HG02571 (cell line): ENCODE measurements around the gene GMDS.

ENCODE experiments used
- ATAC-seq: cut with Tn5 transposase; IDR thresholded peaks from one replicate; pipeline ENCODE4 v1.9.1; 2021; ENCODE audit warnings: mild to moderate bottlenecking, moderate library complexity; ENCODE audit not compliant: unreplicated experiment

Gene GMDS

DNA sequence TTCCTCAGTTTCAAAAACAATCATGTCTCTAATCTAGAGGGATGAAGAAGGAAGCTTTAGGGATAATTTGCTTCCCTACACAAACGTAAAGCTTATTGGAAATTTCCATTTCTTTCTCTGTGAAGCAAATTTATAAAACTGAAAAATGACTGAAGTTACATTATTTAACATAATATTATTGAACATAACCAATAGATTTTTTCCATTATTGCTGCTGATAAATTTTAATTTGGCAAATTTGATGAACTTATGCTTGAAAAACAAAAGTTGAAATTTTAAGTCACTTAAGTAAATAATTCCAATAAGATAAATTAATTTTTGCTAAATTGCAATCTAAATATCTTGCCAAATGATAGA is 140.9 kb downstream of the GMDS start:
- ATAC-seq = no peak

DNA sequence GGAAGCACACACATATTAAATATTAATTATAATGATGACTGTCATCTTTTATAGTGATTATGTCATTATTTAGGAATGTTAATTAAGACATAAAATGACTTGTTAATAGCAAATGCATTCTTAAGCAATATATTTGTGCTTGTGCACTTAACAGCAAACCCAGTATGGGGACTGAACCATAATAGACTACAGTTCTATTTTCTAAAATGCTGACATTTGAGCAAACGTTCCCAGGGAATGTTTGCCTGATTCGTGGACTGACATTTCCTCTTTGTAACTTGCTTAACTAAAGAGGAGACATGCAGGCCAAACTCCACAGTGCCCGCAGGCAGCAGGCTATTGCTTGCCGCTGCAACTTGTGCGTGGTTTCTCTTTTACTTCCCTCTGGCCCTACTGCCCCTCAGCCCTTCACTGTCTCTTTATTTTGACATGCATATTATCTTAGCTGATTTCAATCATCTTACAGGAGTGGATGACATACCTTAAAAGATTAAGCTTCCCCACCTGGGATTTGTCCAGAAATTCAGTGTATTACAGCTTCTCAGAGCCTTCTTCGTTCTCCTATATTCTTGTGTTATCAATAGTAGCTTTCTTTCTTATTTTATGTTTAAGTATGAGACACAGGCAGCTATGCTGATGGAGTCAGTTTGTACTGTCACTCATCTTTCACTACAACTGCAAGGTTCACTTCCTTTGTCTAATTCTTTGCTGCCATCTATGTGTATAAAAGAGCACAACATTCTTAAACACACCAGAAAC is 141.5 kb downstream of the GMDS start:
- ATAC-seq = no peak

DNA sequence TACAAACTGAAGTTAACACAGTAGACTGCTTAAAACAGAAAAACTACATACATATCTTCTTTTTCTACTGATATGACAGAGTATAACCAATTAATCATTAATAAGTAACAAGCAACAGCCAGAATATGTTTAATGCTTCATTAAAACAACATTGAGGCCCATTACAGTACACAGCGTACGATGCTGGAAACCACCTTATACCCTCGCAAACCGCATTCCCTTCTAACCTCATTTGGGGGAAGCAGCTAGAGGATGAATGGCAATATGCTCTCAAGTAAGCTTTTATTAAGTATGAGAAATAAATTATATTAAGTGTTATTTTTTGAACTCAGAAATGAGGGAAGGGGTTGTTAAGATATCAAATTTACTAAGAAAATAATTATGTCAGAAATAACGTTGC is 142.4 kb downstream of the GMDS start:
- ATAC-seq = no peak

DNA sequence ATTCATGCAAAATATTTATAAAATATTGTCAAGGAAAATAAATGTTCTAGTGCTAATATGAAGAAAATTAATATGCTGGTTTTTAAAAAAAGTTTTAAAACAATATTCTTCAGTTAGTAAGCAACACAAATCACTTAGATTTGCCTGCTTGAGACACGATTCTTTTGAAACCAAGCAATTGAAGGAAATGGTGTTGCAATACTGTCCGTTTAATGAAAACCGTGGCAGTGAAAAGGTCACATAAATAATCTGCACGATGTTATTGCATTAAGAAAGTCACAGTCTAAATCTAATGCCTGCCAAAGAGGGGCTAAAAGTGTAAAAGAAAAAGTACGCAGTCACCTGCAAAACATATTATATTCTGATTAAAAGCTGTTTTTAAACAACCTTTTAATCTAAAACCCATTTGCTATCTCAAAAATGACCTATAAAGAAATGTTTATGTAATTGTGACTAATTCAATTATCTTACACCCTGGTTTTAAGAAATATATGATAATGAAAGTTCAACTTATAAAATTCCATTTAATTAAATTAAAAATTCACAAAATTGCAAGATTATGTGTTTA is 143.0 kb downstream of the GMDS start:
- no peak for ATAC-seq

DNA sequence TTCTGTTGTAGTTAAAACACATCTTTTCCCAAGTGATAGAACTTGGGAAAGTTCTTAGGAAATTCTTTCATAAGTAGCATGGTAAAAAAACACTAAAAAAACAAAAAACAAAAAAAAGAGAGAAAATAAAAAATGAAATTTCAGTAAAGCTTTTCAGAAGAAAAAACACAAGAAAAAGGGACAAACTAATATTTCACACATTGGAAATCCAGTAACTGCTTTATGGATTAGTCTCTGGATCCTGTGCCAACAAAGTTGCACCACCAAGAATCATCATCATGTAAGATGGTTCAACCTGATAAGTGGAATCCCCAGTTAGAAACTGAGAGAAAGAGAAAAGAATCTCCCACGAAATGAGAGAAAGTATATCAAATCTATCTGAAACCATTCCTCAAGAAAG is 144.2 kb downstream of the GMDS start:
- no peak for ATAC-seq

DNA sequence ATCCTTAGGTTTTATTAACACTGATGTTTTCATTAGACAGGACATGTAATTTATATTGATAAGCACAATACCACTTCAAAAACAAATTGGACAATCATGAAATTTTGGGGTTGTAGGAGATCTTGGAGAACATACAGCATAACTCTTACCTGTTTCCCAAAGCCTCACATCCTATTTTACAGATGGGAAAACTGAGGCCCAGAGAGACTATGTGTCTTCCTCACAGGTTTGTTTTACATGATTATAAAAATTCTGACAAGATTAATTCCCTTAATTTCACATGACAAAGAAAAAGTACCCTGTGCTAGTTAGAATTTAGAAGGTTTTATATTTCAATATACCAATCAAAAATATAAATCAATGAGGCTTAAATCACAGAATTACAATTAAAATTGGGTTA is 145.5 kb downstream of the GMDS start:
- no peak for ATAC-seq

DNA sequence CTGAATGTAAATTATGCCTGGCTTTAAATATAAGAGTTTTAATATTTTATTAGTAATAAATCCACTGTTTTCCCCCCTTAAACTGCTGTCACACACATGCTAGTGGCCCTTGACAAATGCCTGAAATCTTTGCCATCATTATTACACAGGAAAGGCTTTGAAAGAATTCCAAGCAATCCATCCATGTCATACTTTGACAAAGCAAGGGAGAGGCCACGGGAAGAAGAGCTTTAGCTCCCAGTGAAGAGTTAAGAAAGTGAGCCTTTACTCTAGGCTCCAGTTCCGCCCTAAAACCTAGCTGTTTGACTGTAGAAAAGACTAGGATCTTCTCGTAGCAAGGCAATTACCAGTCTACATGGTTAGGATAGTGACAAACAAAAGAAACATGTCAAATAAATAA is 147.9 kb downstream of the GMDS start:
- no peak for ATAC-seq

DNA sequence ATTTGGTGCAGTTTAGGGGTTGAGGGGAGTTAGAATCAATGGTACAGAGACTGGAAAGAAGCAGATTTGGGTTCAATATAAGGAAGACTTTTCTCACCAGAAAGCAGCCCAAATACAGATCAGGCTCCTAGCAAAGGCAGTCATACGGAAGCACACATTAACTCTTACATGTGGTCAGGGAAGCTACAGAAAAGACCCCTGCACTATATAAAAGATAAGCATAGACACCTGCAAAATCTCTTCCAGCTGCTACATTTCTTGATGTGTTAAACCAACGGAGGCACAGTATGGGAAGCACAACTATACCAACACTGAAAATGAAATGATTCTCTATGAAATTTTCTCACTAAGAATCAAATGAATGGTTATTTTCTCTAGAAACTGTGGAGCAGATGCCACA is 150.8 kb downstream of the GMDS start:
- ATAC-seq = no peak

DNA sequence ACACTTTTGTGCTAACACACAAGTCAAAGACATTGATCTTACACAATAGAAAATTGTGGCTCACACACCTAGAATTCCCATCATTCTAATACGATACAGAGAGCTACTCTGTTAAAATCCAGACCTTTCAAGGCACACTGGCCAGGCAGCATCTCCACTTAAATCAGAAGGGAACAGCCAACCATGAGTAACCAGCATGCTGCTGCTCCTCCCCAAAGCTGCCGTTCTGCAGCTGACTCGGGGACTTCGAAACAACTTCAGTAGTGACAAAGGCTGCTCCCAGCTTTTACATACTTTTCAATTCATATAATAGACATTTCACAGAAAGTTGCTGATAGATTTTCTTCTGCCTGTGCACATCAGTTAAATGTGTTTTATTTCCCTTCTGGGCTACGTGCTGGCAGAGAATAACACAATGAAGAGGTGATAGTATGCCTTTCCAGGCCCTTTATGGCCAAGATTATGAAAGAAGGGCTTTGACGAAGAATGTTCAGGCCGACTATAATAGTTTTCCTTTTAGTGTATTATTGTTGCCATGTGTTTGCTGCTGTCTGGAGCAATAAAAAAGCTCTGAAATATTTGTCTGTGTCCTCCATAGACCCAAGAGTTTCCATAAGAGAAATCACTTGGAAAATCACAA is 159.0 kb downstream of the GMDS start:
- no peak for ATAC-seq

DNA sequence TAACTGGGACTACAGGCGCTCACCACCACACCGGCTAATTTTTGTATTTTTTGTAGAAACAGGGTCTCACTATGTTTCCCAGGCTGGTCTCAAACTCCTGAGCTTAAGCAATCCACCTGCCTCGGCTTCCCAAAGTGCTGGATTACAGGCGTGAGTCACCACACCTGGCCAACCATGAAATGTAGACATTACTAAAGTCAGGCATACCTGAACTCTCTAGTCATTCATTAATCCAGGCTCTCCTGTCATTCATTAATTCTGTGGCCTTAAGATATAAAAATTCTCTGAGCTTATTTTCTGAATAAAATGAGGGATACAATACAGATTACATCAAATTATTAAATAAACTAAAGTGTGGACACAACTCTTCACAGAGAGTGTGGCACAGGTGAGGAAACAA is 159.7 kb downstream of the GMDS start:
- no peak for ATAC-seq

DNA sequence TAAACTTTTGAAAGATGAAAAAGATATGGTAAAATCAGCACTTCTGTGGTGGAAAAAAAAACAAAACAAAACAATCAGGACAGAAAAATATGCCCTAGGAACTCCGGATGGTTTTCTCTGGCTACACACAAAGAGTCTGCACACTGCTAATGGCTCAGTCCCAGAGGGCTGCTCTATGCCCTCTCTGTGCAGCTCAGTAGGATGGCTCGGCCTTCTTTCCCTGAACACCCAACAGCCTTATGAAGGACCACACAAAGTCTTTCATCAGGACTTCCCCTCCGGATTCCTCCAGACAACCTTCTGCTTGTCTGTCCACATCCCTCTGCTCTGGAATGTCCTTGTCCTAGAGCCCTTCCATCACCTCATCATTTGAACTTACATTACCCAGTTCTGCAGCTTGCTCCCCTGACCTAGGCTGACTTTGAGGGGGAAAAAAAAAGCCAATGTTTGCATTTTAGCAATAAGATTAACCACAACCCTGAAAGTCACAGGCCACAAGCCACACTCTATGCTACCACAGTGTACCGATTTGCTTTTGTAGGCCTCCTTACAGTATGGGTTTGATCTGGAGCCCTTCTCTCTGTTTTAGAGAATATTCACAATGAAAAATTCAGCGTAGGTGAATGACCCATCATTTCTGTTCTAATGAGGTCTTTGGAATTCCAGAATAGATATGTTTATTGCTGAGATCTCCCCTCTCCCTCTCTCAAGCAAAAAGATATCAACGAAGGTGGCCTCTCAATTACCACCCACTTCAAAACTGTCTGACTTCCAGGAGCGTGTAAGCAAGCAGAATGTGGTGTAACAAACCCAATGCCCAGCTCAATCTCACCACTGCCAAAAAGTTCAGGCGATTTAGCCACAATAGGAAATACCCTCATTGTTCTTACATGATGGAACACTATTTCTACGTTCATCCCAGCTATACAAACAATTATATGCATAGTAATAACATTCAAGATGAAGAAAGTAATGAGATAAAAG is 164.0 kb downstream of the GMDS start:
- ATAC-seq = peak; percentile 83

DNA sequence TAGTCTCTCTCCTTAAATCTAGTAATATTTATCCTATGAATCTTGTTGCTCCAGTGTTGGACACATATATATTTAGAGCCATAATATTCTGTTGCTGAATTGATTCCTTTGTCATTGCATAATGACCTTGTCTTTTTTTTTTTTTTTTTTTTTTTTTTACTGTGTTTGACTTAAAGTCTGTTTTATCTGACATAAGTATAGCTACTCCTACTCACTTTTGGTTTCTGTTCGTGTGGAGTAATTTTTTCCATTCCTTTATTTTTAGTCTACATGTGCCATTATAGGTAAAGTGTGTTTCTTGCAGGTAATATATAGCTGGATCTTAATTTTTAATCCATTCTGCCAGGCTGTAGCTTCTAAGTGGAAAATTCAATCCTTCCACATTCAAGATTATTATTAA is 166.5 kb downstream of the GMDS start:
- ATAC-seq = no peak

DNA sequence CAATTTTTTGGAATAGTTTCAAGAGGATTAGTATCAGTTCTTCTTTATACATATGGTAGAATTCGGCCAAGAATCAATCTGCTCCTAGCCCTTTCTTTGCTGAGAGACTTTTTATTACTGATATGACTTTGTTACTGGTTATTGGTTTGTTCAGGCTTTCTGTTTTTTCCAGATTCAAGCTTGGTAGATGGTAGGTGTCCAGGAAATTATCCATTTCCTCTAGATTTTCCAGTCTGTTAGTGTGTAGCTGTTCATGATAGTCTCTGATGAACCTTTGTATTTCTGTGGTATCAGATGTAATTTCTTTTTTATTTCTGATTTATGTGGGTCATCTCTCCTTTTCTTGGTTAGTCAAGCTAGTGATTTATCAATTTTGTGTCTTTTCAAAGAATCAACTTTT is 167.6 kb downstream of the GMDS start:
- no peak for ATAC-seq

DNA sequence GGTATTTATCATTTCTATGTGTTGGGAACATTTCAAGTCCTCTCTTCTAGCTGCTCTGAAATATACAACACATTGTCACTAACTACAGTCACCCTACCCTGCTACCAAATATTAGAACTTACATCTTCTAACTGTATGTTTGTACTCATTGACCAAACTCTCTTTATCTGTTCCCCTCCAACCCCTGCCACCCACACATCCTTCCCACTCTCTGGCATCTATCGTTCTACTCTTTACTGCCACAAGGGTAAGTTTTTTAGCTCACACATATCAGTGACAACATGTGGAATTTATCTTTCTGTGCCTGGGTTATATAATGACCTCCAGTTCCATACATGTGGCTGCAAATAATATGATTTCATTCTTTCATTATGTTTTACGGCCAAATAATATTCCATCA is 171.9 kb downstream of the GMDS start:
- ATAC-seq = no peak

DNA sequence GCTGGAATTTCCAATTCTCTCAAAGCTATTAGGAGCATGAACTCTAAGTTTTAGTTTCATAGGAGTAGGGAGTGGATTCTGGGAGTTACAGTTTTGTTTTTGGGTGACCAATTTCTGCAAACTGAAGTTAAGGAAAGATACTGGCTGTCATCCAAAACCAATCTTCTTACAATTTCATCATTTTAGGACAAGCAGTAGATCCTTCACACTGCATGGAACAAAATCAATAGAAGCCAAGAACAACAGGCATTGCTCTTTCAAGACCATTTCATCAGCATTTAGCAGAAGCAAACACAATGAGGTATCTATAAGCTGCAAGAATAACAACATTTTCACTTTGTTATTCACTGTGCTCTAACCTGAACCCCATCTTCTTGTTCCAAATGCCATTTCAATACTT is 173.0 kb downstream of the GMDS start:
- no peak for ATAC-seq

DNA sequence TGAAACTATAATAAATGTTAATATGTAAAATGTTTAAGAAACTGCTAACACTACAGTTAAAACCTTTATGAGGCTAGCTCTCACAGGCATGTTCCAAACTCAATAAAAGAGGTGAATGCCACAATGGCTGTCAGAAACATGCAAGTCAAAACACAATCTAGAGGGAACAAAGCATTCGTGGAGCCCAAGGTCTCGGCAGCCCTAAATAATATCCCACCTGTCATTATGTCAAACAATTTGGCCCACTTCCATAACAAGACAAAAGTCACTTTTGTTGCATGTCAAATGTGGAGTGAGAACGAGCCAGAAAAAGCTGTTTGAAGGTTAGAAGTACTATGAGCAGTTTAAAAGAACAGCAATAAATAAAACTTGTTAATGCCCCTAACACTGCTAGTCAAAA is 181.9 kb downstream of the GMDS start:
- ATAC-seq = no peak

DNA sequence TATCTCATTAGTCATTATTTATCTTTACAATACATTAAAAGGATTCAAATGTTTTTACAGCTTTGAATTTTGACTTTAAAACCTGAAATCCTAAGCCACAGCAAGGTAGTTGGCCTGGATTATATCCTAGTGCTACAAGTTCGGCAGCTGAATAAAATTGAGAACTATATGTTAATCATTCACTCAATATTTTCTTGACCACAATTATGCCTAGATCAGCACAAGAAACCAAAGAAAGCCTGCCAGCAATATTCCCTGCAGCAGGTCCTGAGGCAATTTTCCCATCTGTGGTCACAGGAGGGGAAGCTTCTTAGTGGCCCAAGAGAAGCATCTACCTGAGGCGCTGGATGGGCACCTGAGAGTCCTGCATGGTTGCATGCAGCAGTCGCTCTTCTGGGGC is 183.5 kb downstream of the GMDS start:
- ATAC-seq = no peak

DNA sequence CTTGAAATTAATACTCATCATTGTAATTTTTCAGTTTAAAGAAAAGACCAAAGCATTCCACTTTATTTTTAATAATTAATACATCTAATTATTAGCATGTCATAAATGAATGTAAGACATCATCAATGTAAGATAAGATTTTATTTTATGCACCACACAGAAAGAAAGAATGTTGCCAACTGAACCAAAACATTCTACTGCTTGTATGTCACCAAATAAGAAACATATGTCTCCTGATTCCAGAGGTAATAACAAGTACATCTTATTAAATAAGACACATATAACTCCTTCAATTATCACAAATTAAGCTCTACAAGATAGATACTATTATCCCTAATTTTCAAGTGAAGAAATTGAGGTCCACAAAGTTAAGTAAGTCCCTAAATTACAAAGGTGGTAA is 189.5 kb downstream of the GMDS start:
- ATAC-seq = no peak

DNA sequence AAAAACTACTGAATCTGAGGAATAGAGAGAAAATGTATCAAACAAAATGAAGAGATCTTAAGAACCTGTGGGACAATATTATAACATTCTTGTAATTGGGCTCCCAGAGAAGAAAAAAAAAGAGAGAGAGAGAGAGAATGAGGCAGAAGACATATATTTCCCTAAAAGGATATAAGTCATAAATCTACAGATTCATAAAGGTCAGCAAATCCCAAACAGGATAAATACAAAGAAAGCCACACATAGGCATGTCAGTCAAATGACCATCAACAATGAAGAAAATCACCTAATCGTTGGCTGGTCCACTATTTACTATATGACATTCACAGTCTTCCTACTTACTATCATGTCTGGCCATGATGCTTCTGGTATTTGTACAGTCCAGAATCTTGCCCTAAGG is 190.3 kb downstream of the GMDS start:
- no peak for ATAC-seq

DNA sequence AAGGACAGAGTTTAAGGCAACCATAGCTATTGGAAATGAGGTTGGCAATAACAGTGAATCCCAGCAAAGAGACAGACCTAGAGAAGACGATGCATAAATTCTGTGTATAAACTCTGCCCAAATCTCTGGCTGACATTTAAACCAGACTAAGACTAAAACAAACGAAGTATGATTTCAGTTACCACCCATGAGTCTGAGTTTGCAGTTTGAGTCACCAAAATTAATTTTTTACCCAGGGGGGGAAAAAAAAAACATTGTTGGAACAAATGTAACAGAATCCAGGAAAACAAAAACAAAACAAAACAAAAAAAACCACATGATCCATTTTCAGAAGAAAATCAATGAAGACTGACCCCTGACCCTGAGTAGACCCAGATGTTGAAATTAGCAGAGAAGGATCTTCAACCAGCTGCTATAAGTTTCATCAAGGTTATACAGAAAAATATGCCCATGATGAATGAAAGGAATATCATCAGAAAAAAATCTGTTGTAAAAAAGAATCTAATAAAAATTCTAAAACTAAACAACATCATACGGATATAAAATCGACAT is 190.8 kb downstream of the GMDS start:
- ATAC-seq = no peak

DNA sequence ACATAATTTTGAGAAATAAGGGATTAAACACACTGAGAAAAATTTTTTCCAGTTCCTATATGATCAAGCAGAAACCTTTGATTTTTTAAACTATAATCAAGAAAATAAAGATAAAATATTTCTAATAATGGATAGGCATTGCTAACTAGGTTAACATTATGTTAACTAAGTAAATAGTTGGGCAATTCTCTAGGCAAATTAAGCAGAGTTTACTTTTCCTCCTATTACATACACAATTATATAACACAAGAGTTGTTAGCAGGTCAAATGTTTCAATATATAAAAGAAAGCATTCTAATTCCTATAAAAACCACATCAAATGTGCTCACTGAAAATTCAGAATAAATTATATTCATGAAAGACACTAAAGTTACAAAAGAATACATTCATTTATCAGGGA is 191.7 kb downstream of the GMDS start:
- ATAC-seq = no peak
